ENCODE measurements around the gene APOBEC3H. TPM values are rescaled to one million over a fixed set of nuclear protein-coding genes. Genes with fewer than 3 reads are reported as not detected.
"Not testable (repeated sequence)": the region's sequence is repeated elsewhere in the genome, so short reads cannot be mapped to it uniquely, and the experiment has no call there.

The APOBEC3H gene
- total RNA-seq, 1 experiment from 2014 or later: not detected

DNA sequence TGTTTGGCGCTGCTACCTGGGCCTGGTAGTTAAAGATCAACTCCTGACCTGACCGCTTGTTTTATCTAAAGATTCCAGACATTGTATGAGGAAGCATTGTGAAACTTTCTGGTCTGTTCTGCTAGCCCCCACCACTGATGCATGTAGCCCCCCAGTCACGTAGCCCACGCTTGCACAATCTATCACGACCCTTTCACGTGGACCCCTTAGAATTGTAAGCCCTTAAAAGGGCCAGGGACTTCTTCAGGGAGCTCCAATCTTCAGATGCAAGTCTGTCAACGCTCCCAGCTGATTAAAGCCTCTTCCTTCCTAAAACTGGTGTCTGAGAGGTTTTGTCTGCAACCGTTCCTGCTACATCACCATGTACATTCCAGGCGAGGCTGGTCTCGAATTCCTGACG, 41.4 kb upstream of the APOBEC3H start:
- Histone ChIP-seq H3K9me3 (ENCODE audit: control insufficient read depth, insufficient read depth, low read depth, low read length) (no peaks in the 10 kb centered on the region), H3K27ac (ENCODE audit: low read length) (no peak overlapping the region), H3K36me3 (ENCODE audit: control insufficient read depth, insufficient read depth, low read length) (no peaks in the 10 kb centered on the region), H3K4me1 (ENCODE audit: control insufficient read depth, insufficient read depth, low read length) (no peaks in the 10 kb centered on the region), H3K4me3 (ENCODE audit: low read depth in 2 of 2, low read length in 2 of 2) (no peak overlapping the region), H3K27me3 (ENCODE audit: control insufficient read depth, insufficient read depth, low read length) (no peaks in the 10 kb centered on the region)
- TF ChIP-seq SIN3A (IDR thresholded peaks at IDR 0.05; ENCODE audit: borderline replicate concordance, insufficient read depth, low read depth, low read length) (no peak), POLR2AphosphoS5 (IDR thresholded peaks at IDR 0.05; ENCODE audit: low read depth, low read length) (no peak), TCF7L2 (IDR thresholded peaks at IDR 0.05; ENCODE audit: low read depth, low read length) (no peak)
- TF ChIP-seq, protein P1, sequence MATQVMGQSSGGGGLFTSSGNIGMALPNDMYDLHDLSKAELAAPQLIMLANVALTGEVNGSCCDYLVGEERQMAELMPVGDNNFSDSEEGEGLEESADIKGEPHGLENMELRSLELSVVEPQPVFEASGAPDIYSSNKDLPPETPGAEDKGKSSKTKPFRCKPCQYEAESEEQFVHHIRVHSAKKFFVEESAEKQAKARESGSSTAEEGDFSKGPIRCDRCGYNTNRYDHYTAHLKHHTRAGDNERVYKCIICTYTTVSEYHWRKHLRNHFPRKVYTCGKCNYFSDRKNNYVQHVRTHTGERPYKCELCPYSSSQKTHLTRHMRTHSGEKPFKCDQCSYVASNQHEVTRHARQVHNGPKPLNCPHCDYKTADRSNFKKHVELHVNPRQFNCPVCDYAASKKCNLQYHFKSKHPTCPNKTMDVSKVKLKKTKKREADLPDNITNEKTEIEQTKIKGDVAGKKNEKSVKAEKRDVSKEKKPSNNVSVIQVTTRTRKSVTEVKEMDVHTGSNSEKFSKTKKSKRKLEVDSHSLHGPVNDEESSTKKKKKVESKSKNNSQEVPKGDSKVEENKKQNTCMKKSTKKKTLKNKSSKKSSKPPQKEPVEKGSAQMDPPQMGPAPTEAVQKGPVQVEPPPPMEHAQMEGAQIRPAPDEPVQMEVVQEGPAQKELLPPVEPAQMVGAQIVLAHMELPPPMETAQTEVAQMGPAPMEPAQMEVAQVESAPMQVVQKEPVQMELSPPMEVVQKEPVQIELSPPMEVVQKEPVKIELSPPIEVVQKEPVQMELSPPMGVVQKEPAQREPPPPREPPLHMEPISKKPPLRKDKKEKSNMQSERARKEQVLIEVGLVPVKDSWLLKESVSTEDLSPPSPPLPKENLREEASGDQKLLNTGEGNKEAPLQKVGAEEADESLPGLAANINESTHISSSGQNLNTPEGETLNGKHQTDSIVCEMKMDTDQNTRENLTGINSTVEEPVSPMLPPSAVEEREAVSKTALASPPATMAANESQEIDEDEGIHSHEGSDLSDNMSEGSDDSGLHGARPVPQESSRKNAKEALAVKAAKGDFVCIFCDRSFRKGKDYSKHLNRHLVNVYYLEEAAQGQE (IDR thresholded peaks at IDR 0.05; ENCODE audit: insufficient read depth in 1 of 2, low read depth in 2 of 2, low read length in 1 of 2): no peak
- TF ChIP-seq, protein P2, sequence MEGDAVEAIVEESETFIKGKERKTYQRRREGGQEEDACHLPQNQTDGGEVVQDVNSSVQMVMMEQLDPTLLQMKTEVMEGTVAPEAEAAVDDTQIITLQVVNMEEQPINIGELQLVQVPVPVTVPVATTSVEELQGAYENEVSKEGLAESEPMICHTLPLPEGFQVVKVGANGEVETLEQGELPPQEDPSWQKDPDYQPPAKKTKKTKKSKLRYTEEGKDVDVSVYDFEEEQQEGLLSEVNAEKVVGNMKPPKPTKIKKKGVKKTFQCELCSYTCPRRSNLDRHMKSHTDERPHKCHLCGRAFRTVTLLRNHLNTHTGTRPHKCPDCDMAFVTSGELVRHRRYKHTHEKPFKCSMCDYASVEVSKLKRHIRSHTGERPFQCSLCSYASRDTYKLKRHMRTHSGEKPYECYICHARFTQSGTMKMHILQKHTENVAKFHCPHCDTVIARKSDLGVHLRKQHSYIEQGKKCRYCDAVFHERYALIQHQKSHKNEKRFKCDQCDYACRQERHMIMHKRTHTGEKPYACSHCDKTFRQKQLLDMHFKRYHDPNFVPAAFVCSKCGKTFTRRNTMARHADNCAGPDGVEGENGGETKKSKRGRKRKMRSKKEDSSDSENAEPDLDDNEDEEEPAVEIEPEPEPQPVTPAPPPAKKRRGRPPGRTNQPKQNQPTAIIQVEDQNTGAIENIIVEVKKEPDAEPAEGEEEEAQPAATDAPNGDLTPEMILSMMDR (IDR thresholded peaks at IDR 0.05): no peak
- DNase-seq (ENCODE audit: low read depth, low spot score): no peak
- no peak for ATAC-seq
- no TSS peak for BruUV-seq (replicated peaks)
- in situ Hi-C loops (cut with HindIII; ENCODE audit: low pct_unique_long_range_greater_than_20kb, low sequenced_read_pairs) (no loop called here), intact Hi-C loops (cut with micrococcal nuclease; ENCODE audit: unreplicated experiment) (no loop called here)
- ChIA-PET POLR2A (no interaction called here), CTCF (no interaction called here)

DNA sequence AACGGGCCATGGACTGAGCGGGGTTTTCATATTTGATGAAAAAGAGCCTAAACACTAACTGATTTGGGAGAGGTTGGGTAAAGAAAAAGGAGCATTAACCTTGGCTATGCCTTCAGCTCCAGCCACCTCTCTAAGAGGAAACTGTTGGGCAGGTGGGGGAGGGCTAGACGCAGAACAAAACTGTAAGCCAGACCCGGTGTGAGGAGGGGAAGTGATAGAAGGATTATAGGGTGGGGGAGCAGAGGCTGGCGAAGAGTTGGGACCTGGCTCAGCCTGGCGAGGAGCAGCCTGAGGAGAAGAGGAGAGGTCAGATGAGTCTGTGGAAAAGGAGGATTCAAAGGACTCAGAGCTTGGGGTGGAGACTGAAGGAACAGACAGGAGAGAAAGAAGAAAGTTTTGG, 35.8 kb upstream of the APOBEC3H start:
- H3K36me3 ChIP-seq (ENCODE audit: control insufficient read depth, insufficient read depth, low read length); H3K4me1 ChIP-seq (ENCODE audit: control insufficient read depth, insufficient read depth, low read length); H3K27ac ChIP-seq (ENCODE audit: low read length); H3K9me3 ChIP-seq (ENCODE audit: control insufficient read depth, insufficient read depth, low read depth, low read length); ATAC-seq; CTCF ChIA-PET; BruUV-seq (replicated peaks); H3K27me3 ChIP-seq (ENCODE audit: control insufficient read depth, insufficient read depth, low read length); in situ Hi-C loops (cut with HindIII; ENCODE audit: low pct_unique_long_range_greater_than_20kb, low sequenced_read_pairs); POLR2A ChIA-PET; intact Hi-C loops (cut with micrococcal nuclease; ENCODE audit: unreplicated experiment); H3K4me3 ChIP-seq (ENCODE audit: low read depth in 2 of 2, low read length in 2 of 2); DNase-seq (ENCODE audit: low read depth, low spot score): not testable (repeated sequence)

DNA sequence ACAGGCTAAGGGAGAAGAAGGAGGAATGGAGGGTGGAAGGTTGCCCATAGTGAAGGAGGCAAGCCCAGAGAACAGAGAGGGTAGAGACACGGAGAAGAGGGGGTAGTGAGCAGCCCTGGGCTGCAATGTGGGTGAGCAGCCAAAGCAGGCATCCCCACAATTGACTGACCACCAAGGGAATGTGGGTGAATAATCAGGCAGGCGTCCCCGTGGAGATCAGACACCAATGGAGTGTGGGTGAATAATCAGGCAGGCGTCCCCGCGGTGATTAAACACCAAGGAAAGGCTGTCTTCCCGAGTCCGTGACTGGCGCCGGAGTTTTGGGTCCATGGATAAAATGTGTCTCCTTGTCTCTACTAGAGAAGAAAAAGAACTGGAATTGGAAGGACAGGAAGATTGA, 35.1 kb upstream of the APOBEC3H start:
- not testable (repeated sequence) for BruUV-seq (replicated peaks)

DNA sequence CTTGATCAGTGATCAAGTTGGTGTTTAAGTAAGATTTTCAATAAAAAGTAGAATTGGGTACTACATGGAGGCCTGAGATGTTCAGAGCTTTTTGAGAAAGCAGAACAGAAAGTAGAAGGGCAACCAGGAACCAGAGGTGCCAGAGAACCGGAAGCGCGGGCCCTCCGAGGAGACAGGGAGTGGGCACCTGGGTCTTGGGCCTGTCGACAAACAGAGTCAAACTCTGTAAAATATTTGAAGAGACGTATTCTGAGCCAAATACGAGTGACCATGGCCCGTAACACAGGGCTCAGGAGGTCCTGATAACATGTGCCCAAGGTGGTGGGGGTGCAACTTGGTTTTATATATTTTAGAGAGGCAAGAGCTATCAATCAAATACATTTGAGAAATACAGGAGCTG, 33.1 kb upstream of the APOBEC3H start:
- H3K27me3 ChIP-seq (ENCODE audit: control insufficient read depth, insufficient read depth, low read length); H3K36me3 ChIP-seq (ENCODE audit: control insufficient read depth, insufficient read depth, low read length); intact Hi-C loops (cut with micrococcal nuclease; ENCODE audit: unreplicated experiment); DNase-seq (ENCODE audit: low read depth, low spot score); BruUV-seq (replicated peaks); H3K27ac ChIP-seq (ENCODE audit: low read length); POLR2A ChIA-PET; CTCF ChIA-PET; in situ Hi-C loops (cut with HindIII; ENCODE audit: low pct_unique_long_range_greater_than_20kb, low sequenced_read_pairs); H3K9me3 ChIP-seq (ENCODE audit: control insufficient read depth, insufficient read depth, low read depth, low read length); H3K4me3 ChIP-seq (ENCODE audit: low read depth in 2 of 2, low read length in 2 of 2); H3K4me1 ChIP-seq (ENCODE audit: control insufficient read depth, insufficient read depth, low read length); ATAC-seq: not testable (repeated sequence)

More for the DNA sequence above, 35.1 kb upstream of the APOBEC3H start:
- H3K4me3 ChIP-seq (ENCODE audit: low read depth in 2 of 2, low read length in 2 of 2); POLR2A ChIA-PET; H3K27ac ChIP-seq (ENCODE audit: low read length); intact Hi-C loops (cut with micrococcal nuclease; ENCODE audit: unreplicated experiment); CTCF ChIA-PET; H3K9me3 ChIP-seq (ENCODE audit: control insufficient read depth, insufficient read depth, low read depth, low read length); in situ Hi-C loops (cut with HindIII; ENCODE audit: low pct_unique_long_range_greater_than_20kb, low sequenced_read_pairs); H3K36me3 ChIP-seq (ENCODE audit: control insufficient read depth, insufficient read depth, low read length); H3K4me1 ChIP-seq (ENCODE audit: control insufficient read depth, insufficient read depth, low read length); DNase-seq (ENCODE audit: low read depth, low spot score); H3K27me3 ChIP-seq (ENCODE audit: control insufficient read depth, insufficient read depth, low read length); ATAC-seq: not testable (repeated sequence)

DNA sequence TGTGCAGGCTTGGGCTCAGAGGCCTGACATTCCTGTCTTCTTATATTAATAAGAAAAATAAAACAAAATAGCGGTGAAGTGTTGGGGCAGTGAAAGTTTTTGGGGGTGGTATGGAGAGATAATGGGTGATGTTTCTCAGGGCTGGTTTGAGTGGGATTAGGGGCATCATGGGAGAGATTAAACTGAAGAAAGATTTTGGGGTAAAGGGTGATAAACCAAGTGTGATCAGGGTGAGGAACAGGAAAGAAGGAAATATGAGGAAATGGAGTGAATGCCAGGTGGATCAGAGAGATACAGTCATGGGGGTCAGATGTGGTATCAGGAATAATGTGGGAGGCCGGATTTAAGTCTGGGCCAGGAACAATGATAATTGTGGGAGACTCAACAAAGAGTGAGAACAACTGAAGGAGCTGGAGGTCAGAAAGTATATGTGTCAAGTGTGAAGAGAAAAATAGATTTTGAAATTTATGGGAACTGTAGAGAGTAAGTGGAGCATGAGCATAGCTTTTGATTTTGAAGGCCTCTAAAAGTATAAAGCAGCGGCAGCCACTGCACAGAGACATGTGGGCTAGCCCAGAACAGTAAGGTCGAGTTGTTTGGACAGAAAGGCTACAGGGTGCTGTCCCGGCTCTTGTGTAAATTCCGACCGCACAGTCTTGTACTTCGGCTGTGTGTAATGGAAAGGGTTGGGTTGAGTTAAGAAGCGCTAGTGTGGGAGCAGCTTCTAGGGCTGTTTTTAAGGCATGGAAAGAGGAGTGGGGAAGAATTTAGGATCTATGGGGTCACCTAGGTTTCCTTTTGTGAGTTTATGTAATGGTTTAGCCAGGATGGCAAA, 30.4 kb upstream of the APOBEC3H start:
- H3K36me3 ChIP-seq (ENCODE audit: control insufficient read depth, insufficient read depth, low read length); H3K27me3 ChIP-seq (ENCODE audit: control insufficient read depth, insufficient read depth, low read length); H3K4me1 ChIP-seq (ENCODE audit: control insufficient read depth, insufficient read depth, low read length); H3K27ac ChIP-seq (ENCODE audit: low read length); DNase-seq (ENCODE audit: low read depth, low spot score); POLR2A ChIA-PET; in situ Hi-C loops (cut with HindIII; ENCODE audit: low pct_unique_long_range_greater_than_20kb, low sequenced_read_pairs); ATAC-seq; H3K9me3 ChIP-seq (ENCODE audit: control insufficient read depth, insufficient read depth, low read depth, low read length); BruUV-seq (replicated peaks); H3K4me3 ChIP-seq (ENCODE audit: low read depth in 2 of 2, low read length in 2 of 2); intact Hi-C loops (cut with micrococcal nuclease; ENCODE audit: unreplicated experiment); CTCF ChIA-PET: not testable (repeated sequence)

Data from Panc1 (cell line).